Ascending aorta (tissue), 2 donors: Measurements from ENCODE around the gene KCNAB1. TPM values are rescaled to one million over a fixed set of nuclear protein-coding genes. Genes with fewer than 3 reads are reported as not detected.

Experiments
- DNase-seq, 2 donors: peaks; one replicate each; pipeline ENCODE4 v3.0.0-alpha.2; 2019; ENCODE audit warnings: low spot score in 2 of 2
- H3K27ac ChIP-seq, 2 donors: fragments of 200-600 bp; sonication (generic); one replicate each; pipeline ENCODE4 v1.5.1; 2016 to 2017; ENCODE audit warnings: mild to moderate bottlenecking in 1 of 2
- H3K27me3 ChIP-seq: fragments of 200-600 bp; sonication (generic); one replicate; pipeline ENCODE4 v1.5.1; 2017
- H3K36me3 ChIP-seq, 2 donors: fragments of 200-600 bp; sonication (generic); one replicate each; pipeline ENCODE4 v1.5.1; 2016
- H3K4me1 ChIP-seq, 2 donors: fragments of 200-600 bp; sonication (generic); one replicate each; pipeline ENCODE4 v1.5.1; 2016 to 2017; ENCODE audit warnings: mild to moderate bottlenecking in 1 of 2
- H3K4me3 ChIP-seq, 2 donors: fragments of 200-600 bp; sonication (generic); one replicate each; pipeline ENCODE4 v1.5.1; 2016 to 2017; ENCODE audit warnings: mild to moderate bottlenecking in 1 of 2
- H3K9me3 ChIP-seq, 2 donors: fragments of 200-600 bp; sonication (generic); one replicate each; pipeline ENCODE4 v1.5.1; 2016
- CTCF ChIP-seq, 3 experiments: fragments of 200-600 bp in 2 of 3; fragments of 450-650 bp in 1 of 3; sonication (generic) in 2 of 3; IDR thresholded peaks; one replicate each; pipeline ENCODE4 v1.5.1; 2016 to 2019; ENCODE audit warnings: antibody characterized with exemption in 3 of 3, mild to moderate bottlenecking in 1 of 3, moderate library complexity in 1 of 3
- intact Hi-C: fragments of 100-400 bp; cut with DNase I; formaldehyde crosslinking; loops from one replicate; pipeline ENCODE4 v1.15.1; 2023
- total RNA-seq: library from RNA; depleted of rRNA; stranded (reverse); fragments of >200 nt; gene quantifications from one replicate; pipeline ENCODE4 v1.1.0, GENCODE V29; 2016

The KCNAB1 gene
- total RNA-seq, 1 donor from 2014 or later: 15.1 TPM

- no peak for DNase-seq
- Histone ChIP-seq H3K27ac (no peak overlapping the region), H3K9me3 (no peaks in the 10 kb centered on the region), H3K27me3 (no peaks in the 10 kb centered on the region), H3K4me1 (peaks cover 0 to 10% of the 10 kb centered on the region in 2 donors), H3K36me3 (no peaks in the 10 kb centered on the region), H3K4me3 (no peak overlapping the region)
- TF ChIP-seq CTCF (IDR thresholded peaks at IDR 0.05): no peak
- intact Hi-C loops: no loop called here
These were observed 43.5 kb downstream of the KCNAB1 start for GRCh38 chr3:156163848-156164247.

GRCh38 chr3:156166808-156167207, 46.4 kb downstream of the KCNAB1 start:
- intact Hi-C loops: no loop called here
- DNase-seq: no peak
- Histone ChIP-seq H3K4me3 (no peak overlapping the region), H3K36me3 (no peaks in the 10 kb centered on the region), H3K9me3 (no peaks in the 10 kb centered on the region), H3K4me1 (no peaks in the 10 kb centered on the region), H3K27ac (no peak overlapping the region), H3K27me3 (no peaks in the 10 kb centered on the region)
- TF ChIP-seq CTCF (IDR thresholded peaks at IDR 0.05): no peak

- Histone ChIP-seq H3K4me1 (no peaks in the 10 kb centered on the region), H3K27me3 (no peaks in the 10 kb centered on the region), H3K27ac (no peak overlapping the region), H3K36me3 (no peaks in the 10 kb centered on the region), H3K9me3 (no peaks in the 10 kb centered on the region), H3K4me3 (no peak overlapping the region)
- TF ChIP-seq CTCF (IDR thresholded peaks at IDR 0.05): no peak
- DNase-seq: no peak
- intact Hi-C loops: no loop called here
These were observed 50.2 kb downstream of the KCNAB1 start for GRCh38 chr3:156170571-156170970.

GRCh38 chr3:156171281-156172267, 51.2 kb downstream of the KCNAB1 start:
- no peaks in the 10 kb centered on the region for H3K36me3 ChIP-seq
- no peak for TF ChIP-seq CTCF (IDR thresholded peaks at IDR 0.05)
- no peak for DNase-seq
- no peak overlapping the region for H3K27ac ChIP-seq
- no peaks in the 10 kb centered on the region for H3K9me3 ChIP-seq
- intact Hi-C loops: no loop called here
- H3K4me1 ChIP-seq: no peaks in the 10 kb centered on the region
- H3K4me3 ChIP-seq: no peak overlapping the region
- H3K27me3 ChIP-seq: no peaks in the 10 kb centered on the region

- Histone ChIP-seq H3K4me3 (no peak overlapping the region), H3K9me3 (no peaks in the 10 kb centered on the region), H3K27me3 (no peaks in the 10 kb centered on the region), H3K27ac (no peak overlapping the region), H3K36me3 (no peaks in the 10 kb centered on the region), H3K4me1 (no peaks in the 10 kb centered on the region)
- intact Hi-C loops: no loop called here
- no peak for TF ChIP-seq CTCF (IDR thresholded peaks at IDR 0.05)
- DNase-seq: no peak
These were observed 52.2 kb downstream of the KCNAB1 start for GRCh38 chr3:156172536-156172935.
